ENCODE measurements around the gene ZSCAN22.
A peak's percentile ranks its signal among the peaks of the same experiment; 100 is the strongest.

Gene ZSCAN22

GRCh38 chr19:58355908-58356765, 29.3 kb downstream of the ZSCAN22 start:
- H3K4me3 ChIP-seq (ENCODE audit: low read depth, low read length), result no peak overlapping the region
- DNase-seq (ENCODE audit: low read depth), result no peak
- TF ChIP-seq CTCF (IDR thresholded peaks at IDR 0.05; ENCODE audit: low read depth, low read length, missing control alignments), result no peak

GRCh38 chr19:58356766-58357480, 30.1 kb downstream of the ZSCAN22 start:
- DNase-seq (ENCODE audit: low read depth), result no peak
- no peak for TF ChIP-seq CTCF (IDR thresholded peaks at IDR 0.05; ENCODE audit: low read depth, low read length, missing control alignments)
- no peak overlapping the region for H3K4me3 ChIP-seq (ENCODE audit: low read depth, low read length)

- TF ChIP-seq CTCF (IDR thresholded peaks at IDR 0.05; ENCODE audit: low read depth, low read length, missing control alignments), result no peak
Measured at GRCh38 chr19:58357481-58358145, 30.8 kb downstream of the ZSCAN22 start.

GRCh38 chr19:58361900-58362271, 35.1 kb downstream of the ZSCAN22 start:
- no peak for TF ChIP-seq CTCF (IDR thresholded peaks at IDR 0.05; ENCODE audit: low read depth, low read length, missing control alignments)
- H3K4me3 ChIP-seq (ENCODE audit: low read depth, low read length), result peak overlapping the region; percentile 62
- DNase-seq (ENCODE audit: low read depth), result no peak

More at GRCh38 chr19:58357481-58358145, 30.8 kb downstream of the ZSCAN22 start:
- H3K4me3 ChIP-seq (ENCODE audit: low read depth, low read length), result no peak overlapping the region
- DNase-seq (ENCODE audit: low read depth), result no peak

GRCh38 chr19:58362272-58362994, 35.6 kb downstream of the ZSCAN22 start, which contains the start of gene ZNF497:
Gene ZNF497 (minus strand): TSS chr19:58362751. CDS start chr19:58357635, 5,116 bp downstream.
- peak; percentile 84 for DNase-seq (ENCODE audit: low read depth)
- no peak for TF ChIP-seq CTCF (IDR thresholded peaks at IDR 0.05; ENCODE audit: low read depth, low read length, missing control alignments)
- peak within 1 kb of the TSS; percentile 62 for H3K4me3 ChIP-seq (ENCODE audit: low read depth, low read length)

- TF ChIP-seq CTCF (IDR thresholded peaks at IDR 0.05; ENCODE audit: low read depth, low read length, missing control alignments), result no peak
- no peak overlapping the region for H3K4me3 ChIP-seq (ENCODE audit: low read depth, low read length)
- DNase-seq (ENCODE audit: low read depth), result no peak
Measured at GRCh38 chr19:58364146-58364545, 37.4 kb downstream of the ZSCAN22 start.
